ENCODE data around the gene ADGRG3.
A peak's percentile ranks its signal among the peaks of the same experiment; 100 is the strongest.

Gene ADGRG3

GRCh38 chr16:57649443-57649751 lies 18.7 kb upstream of the ADGRG3 start:
- no peaks in the 10 kb centered on the region for H3K27me3 Mint-ChIP-seq
- peaks cover 20% of the 10 kb centered on the region for H3K4me1 Mint-ChIP-seq
- no peaks in the 10 kb centered on the region for H3K36me3 Mint-ChIP-seq
- no peaks in the 10 kb centered on the region for H3K9me3 Mint-ChIP-seq
- H3K27ac Mint-ChIP-seq = no peak overlapping the region
- H3K4me3 Mint-ChIP-seq = no peak overlapping the region

GRCh38 chr16:57649846-57650245 lies 18.3 kb upstream of the ADGRG3 start:
- no peaks in the 10 kb centered on the region for H3K9me3 Mint-ChIP-seq
- H3K4me3 Mint-ChIP-seq = no peak overlapping the region
- H3K4me1 Mint-ChIP-seq = peaks cover 20% of the 10 kb centered on the region
- H3K27ac Mint-ChIP-seq = no peak overlapping the region
- H3K36me3 Mint-ChIP-seq = no peaks in the 10 kb centered on the region
- H3K27me3 Mint-ChIP-seq = no peaks in the 10 kb centered on the region

DNA sequence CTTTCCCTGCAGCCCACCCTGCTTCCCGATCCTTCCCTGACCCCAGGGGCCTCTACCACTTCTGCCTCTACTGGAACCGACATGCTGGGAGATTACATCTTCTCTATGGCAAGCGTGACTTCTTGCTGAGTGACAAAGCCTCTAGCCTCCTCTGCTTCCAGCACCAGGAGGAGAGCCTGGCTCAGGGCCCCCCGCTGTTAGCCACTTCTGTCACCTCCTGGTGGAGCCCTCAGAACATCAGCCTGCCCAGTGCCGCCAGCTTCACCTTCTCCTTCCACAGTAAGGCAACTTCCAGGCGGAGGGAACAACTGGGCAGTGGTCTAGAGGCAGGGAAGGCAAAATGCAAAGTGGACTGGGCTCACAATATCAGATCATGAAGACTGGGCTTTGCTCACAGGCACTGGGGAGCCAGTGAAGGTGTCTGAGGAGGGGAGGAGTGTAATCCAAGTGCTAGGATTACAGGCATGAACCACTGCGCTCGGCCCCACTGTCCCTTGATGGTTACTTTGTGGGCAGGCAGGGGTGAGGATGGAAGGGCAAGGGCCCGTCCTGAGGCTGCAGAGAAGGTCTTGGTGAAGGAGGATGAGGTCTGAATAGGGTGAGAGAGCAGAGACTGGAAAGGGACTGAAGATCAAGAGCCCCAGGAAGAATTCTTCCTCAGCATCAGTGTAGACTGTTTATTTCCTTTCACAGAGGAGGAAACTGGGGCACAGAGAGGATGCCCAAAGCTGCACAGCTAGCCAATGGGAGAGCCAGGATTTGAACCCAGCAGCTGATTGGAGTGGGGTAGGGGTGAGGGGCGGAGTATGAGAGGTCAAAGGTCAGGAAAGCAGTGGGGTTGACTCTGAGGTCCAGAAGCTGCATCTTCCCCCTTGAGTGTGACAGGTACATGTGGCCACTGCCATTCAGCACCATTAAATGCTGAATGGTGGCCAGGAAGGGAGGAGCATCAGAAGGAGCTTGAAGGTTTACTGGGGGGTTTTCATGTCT lies 16.5 kb upstream of the ADGRG3 start:
- Mint-ChIP-seq H3K4me1 (peaks cover 20% of the 10 kb centered on the region), H3K36me3 (no peaks in the 10 kb centered on the region), H3K9me3 (no peaks in the 10 kb centered on the region), H3K27ac (no peak overlapping the region), H3K27me3 (no peaks in the 10 kb centered on the region), H3K4me3 (no peak overlapping the region)

DNA sequence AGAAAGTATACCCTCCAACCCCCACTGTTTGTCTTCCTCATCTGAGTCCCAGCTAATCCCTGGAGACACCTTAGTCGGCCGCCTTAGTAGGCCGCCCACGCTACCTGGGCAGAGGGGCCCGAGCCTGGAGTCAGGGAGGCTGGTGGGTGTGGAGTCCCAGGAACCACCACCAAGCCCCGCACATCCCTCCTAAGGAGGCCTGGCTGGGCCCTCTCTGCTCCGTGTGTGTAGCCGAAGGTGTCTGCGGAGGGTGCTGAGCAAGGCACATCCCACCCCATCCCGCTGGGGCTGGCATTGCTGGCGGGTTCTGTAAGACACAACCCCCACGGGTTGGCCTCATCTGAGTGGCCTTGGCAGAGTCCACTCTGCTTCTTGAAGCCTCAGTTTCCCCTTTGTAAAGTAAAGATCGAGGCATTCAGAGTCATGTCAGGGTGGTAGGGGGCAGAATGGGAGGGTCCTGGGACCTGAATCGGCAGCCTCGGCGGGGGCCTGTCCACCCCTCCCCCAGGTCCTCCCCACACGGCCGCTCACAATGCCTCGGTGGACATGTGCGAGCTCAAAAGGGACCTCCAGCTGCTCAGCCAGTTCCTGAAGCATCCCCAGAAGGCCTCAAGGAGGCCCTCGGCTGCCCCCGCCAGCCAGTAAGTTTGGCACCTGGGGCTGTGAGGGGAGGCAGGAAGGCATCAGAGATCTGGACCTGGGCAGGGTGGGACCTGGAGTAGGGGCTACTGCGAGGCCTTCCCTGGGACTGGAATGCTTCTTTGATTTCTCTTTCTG lies 15.2 kb upstream of the ADGRG3 start:
- H3K4me1 Mint-ChIP-seq = peaks cover 18% of the 10 kb centered on the region
- no peaks in the 10 kb centered on the region for H3K27me3 Mint-ChIP-seq
- H3K36me3 Mint-ChIP-seq = no peaks in the 10 kb centered on the region
- H3K4me3 Mint-ChIP-seq = no peak overlapping the region
- H3K9me3 Mint-ChIP-seq = no peaks in the 10 kb centered on the region
- no peak overlapping the region for H3K27ac Mint-ChIP-seq

DNA sequence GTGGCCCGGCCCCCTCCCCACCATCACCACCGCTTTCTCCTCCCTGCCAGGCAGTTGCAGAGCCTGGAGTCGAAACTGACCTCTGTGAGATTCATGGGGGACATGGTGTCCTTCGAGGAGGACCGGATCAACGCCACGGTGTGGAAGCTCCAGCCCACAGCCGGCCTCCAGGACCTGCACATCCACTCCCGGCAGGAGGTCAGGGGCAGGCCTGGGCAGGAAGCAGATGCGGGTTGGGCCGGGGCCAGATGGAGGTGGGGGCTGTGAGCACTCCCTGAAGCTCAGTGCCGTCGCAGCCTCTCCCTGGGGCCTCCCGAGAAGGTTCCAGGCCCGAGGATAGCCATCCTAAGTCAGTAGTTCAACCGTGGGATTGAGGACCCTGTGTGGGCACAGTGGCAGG lies 14.2 kb upstream of the ADGRG3 start:
- Mint-ChIP-seq H3K27ac (no peak overlapping the region), H3K27me3 (no peaks in the 10 kb centered on the region), H3K4me3 (no peak overlapping the region), H3K4me1 (peaks cover 16% of the 10 kb centered on the region), H3K36me3 (no peaks in the 10 kb centered on the region), H3K9me3 (no peaks in the 10 kb centered on the region)

GRCh38 chr16:57656342-57656955 lies 11.7 kb upstream of the ADGRG3 start:
- Mint-ChIP-seq H3K36me3 (no peaks in the 10 kb centered on the region), H3K4me3 (no peak overlapping the region), H3K9me3 (no peaks in the 10 kb centered on the region), H3K27ac (no peak overlapping the region), H3K4me1 (peaks cover 7% of the 10 kb centered on the region), H3K27me3 (no peaks in the 10 kb centered on the region)

GRCh38 chr16:57657228-57657627 lies 10.9 kb upstream of the ADGRG3 start:
- Mint-ChIP-seq H3K9me3 (no peaks in the 10 kb centered on the region), H3K27me3 (no peaks in the 10 kb centered on the region), H3K4me1 (no peaks in the 10 kb centered on the region), H3K4me3 (no peak overlapping the region), H3K27ac (no peak overlapping the region), H3K36me3 (no peaks in the 10 kb centered on the region)

DNA sequence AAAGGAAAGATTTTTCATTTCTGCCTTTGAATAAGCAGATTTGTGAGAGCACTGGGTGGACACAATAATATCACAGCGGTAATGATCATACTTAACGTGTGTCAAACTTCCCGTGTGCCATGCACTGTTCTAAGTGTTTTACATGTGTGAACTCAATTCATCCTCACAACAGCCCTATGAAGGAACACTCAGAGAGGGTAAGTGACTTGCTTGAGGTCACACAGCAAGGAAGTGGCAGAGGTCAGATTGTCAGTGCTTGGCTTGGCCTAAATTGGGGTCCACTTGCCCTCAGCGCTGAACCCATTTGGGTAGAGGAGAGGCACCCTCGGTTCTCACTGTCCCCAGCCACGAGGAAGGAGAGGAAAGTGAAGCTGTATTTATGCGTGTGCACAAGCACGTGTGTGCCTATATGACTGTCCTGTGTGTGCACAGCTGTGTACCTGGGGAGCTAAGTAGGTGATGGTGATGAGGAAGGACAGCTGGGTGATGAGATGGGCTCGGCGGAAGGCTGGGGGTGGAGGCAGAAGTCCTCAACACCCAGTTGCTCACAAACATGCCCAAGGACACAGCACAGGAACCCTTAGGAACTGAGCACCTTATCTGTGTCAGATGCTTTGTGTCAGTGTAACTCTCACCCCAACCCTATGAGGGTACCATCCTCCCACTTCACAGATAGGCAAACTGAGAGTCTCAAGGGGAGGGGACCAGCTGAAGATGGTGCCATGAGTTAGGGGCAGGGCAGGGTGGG lies 9.8 kb upstream of the ADGRG3 start:
- Mint-ChIP-seq H3K36me3 (no peaks in the 10 kb centered on the region), H3K4me1 (no peaks in the 10 kb centered on the region), H3K27ac (no peak overlapping the region), H3K4me3 (no peak overlapping the region), H3K27me3 (no peaks in the 10 kb centered on the region), H3K9me3 (no peaks in the 10 kb centered on the region)

GRCh38 chr16:57658878-57659674 lies 9.0 kb upstream of the ADGRG3 start:
- no peaks in the 10 kb centered on the region for H3K27me3 Mint-ChIP-seq
- no peaks in the 10 kb centered on the region for H3K9me3 Mint-ChIP-seq
- H3K4me3 Mint-ChIP-seq = no peak overlapping the region
- no peak overlapping the region for H3K27ac Mint-ChIP-seq
- no peaks in the 10 kb centered on the region for H3K36me3 Mint-ChIP-seq
- no peaks in the 10 kb centered on the region for H3K4me1 Mint-ChIP-seq

GRCh38 chr16:57660715-57661463 lies 7.2 kb upstream of the ADGRG3 start:
- Mint-ChIP-seq H3K4me3 (no peak overlapping the region), H3K4me1 (no peaks in the 10 kb centered on the region), H3K36me3 (no peaks in the 10 kb centered on the region), H3K27me3 (no peaks in the 10 kb centered on the region), H3K9me3 (no peaks in the 10 kb centered on the region), H3K27ac (no peak overlapping the region)

DNA sequence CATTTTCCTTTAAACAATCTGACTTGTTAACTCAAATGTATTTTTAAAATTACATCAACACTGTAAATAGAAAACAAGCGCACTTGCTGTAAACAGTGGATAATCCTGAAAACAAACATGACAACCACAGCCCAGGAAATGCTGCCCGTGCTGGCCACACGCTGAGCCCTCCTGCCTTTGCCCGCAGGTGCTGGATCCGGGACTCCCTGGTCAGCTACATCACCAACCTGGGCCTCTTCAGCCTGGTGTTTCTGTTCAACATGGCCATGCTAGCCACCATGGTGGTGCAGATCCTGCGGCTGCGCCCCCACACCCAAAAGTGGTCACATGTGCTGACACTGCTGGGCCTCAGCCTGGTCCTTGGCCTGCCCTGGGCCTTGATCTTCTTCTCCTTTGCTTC lies 6.6 kb upstream of the ADGRG3 start:
- Mint-ChIP-seq H3K27me3 (no peaks in the 10 kb centered on the region), H3K27ac (no peak overlapping the region), H3K4me1 (no peaks in the 10 kb centered on the region), H3K9me3 (no peaks in the 10 kb centered on the region), H3K4me3 (no peak overlapping the region), H3K36me3 (no peaks in the 10 kb centered on the region)

- peak overlapping the region; percentile 74 for H3K27ac Mint-ChIP-seq
- no peaks in the 10 kb centered on the region for H3K36me3 Mint-ChIP-seq
- no peak overlapping the region for H3K4me3 Mint-ChIP-seq
- H3K4me1 Mint-ChIP-seq = no peaks in the 10 kb centered on the region
- no peaks in the 10 kb centered on the region for H3K9me3 Mint-ChIP-seq
- no peaks in the 10 kb centered on the region for H3K27me3 Mint-ChIP-seq
These were observed 5.9 kb upstream of the ADGRG3 start for GRCh38 chr16:57661936-57662906.

- Mint-ChIP-seq H3K27ac (no peak overlapping the region), H3K4me1 (no peaks in the 10 kb centered on the region), H3K9me3 (no peaks in the 10 kb centered on the region), H3K36me3 (no peaks in the 10 kb centered on the region), H3K27me3 (no peaks in the 10 kb centered on the region), H3K4me3 (no peak overlapping the region)
These were observed 4.7 kb upstream of the ADGRG3 start for GRCh38 chr16:57663436-57663835.
